ENCODE data around the gene MPDU1. TPM values are rescaled to one million over a fixed set of nuclear protein-coding genes. Genes with fewer than 3 reads are reported as not detected.

Gene MPDU1
- polyA plus RNA-seq, 1 experiment = 174 TPM

Small RNAs within 50 kb of the gene (small RNA-seq; reads per million reads assigned to genes)
- gene CD68 (ENCODE audit: insufficient read length, low read depth, low replicate concordance) (not detected), gene RF00019 (ENCODE audit: insufficient read length, low read depth, low replicate concordance) (not detected), gene SNORA48 (ENCODE audit: insufficient read length, low read depth, low replicate concordance) (not detected), gene SNORD10 (ENCODE audit: insufficient read length, low read depth, low replicate concordance) (not detected)

Other genes starting within 250 kb of the MPDU1 start
- gene ACAP1, start 247.3 kb upstream of the MPDU1 start, polyA plus RNA-seq (2011; rRNA removed) = 1.7 and 2.0 TPM in 2 replicates
- 16.2 and 19.8 TPM in 2 replicates for gene KCTD11, start 231.7 kb upstream of the MPDU1 start, polyA plus RNA-seq (2011; rRNA removed)
- not detected in 2 replicates for gene TMEM95, start 228.7 kb upstream of the MPDU1 start, polyA plus RNA-seq (2011; rRNA removed)
- gene TNK1, start 202.8 kb upstream of the MPDU1 start, polyA plus RNA-seq (2011; rRNA removed) = 1.7 and 2.2 TPM in 2 replicates
- gene PLSCR3, start 189.3 kb upstream of the MPDU1 start, polyA plus RNA-seq (2011; rRNA removed) = 40.1 and 76.1 TPM in 2 replicates
- gene TMEM256, start 179.8 kb upstream of the MPDU1 start, polyA plus RNA-seq (2011; rRNA removed) = 65.4 and 101 TPM in 2 replicates
- 6.0 and 8.5 TPM in 2 replicates for gene NLGN2, start 176.0 kb upstream of the MPDU1 start, polyA plus RNA-seq (2011; rRNA removed)
- not detected in 2 replicates for gene SPEM1, start 163.5 kb upstream of the MPDU1 start, polyA plus RNA-seq (2011; rRNA removed)
- not detected in 2 replicates for gene SPEM2, start 158.2 kb upstream of the MPDU1 start, polyA plus RNA-seq (2011; rRNA removed)
- not detected in 2 replicates for gene SPEM3, start 155.0 kb upstream of the MPDU1 start, polyA plus RNA-seq (2011; rRNA removed)
- 1.8 and 3.0 TPM in 2 replicates for gene TMEM102, start 148.4 kb upstream of the MPDU1 start, polyA plus RNA-seq (2011; rRNA removed)
- gene FGF11, start 144.3 kb upstream of the MPDU1 start, polyA plus RNA-seq (2011; rRNA removed) = 0.50 and 0.98 TPM in 2 replicates
- 6.8 and 7.4 TPM in 2 replicates for gene CHRNB1, start 138.8 kb upstream of the MPDU1 start, polyA plus RNA-seq (2011; rRNA removed)
- gene ZBTB4, start 104.2 kb upstream of the MPDU1 start, polyA plus RNA-seq (2011; rRNA removed) = 23.6 and 25.9 TPM in 2 replicates
- gene SLC35G6, start 102.4 kb upstream of the MPDU1 start, polyA plus RNA-seq (2011; rRNA removed) = not detected in 2 replicates
- gene POLR2A, start 99.5 kb upstream of the MPDU1 start, polyA plus RNA-seq (2011; rRNA removed) = 21.5 and 27.7 TPM in 2 replicates
- 29.2 and 49.5 TPM in 2 replicates for gene TNFSF12, start 34.8 kb upstream of the MPDU1 start, polyA plus RNA-seq (2011; rRNA removed)
- 2.0 and 2.4 TPM in 2 replicates for gene TNFSF13, start 25.1 kb upstream of the MPDU1 start, polyA plus RNA-seq (2011; rRNA removed)
- gene SENP3, start 21.9 kb upstream of the MPDU1 start, polyA plus RNA-seq (2011; rRNA removed) = 69.8 and 72.2 TPM in 2 replicates
- 58.2 and 93.2 TPM in 2 replicates for gene CD68, start 4.2 kb upstream of the MPDU1 start, polyA plus RNA-seq (2011; rRNA removed)
- 0.34 and 0.49 TPM in 2 replicates for gene SOX15, start 6.2 kb downstream of the MPDU1 start, polyA plus RNA-seq (2011; rRNA removed)
- 33.6 and 46.2 TPM in 2 replicates for gene FXR2, start 31.0 kb downstream of the MPDU1 start, polyA plus RNA-seq (2011; rRNA removed)
- gene SAT2, start 44.0 kb downstream of the MPDU1 start, polyA plus RNA-seq (2011; rRNA removed) = 33.9 and 37.4 TPM in 2 replicates
- 0.85 and 1.2 TPM in 2 replicates for gene SHBG, start 46.3 kb downstream of the MPDU1 start, polyA plus RNA-seq (2011; rRNA removed)
- gene ATP1B2, start 67.1 kb downstream of the MPDU1 start, polyA plus RNA-seq (2011; rRNA removed) = not detected in 2 replicates
- gene TP53, start 103.6 kb downstream of the MPDU1 start, polyA plus RNA-seq (2011; rRNA removed) = 27.6 and 48.4 TPM in 2 replicates
- 5.8 and 7.9 TPM in 2 replicates for gene WRAP53, start 104.6 kb downstream of the MPDU1 start, polyA plus RNA-seq (2011; rRNA removed)
- 4.9 and 5.3 TPM in 2 replicates for gene EFNB3, start 121.3 kb downstream of the MPDU1 start, polyA plus RNA-seq (2011; rRNA removed)
- gene DNAH2, start 133.9 kb downstream of the MPDU1 start, polyA plus RNA-seq (2011; rRNA removed) = 0.09 and 0.10 TPM in 2 replicates